Measurements from ENCODE around the gene RDH12.

The RDH12 gene

GRCh38 chr14:67749341-67750084 is 47.8 kb downstream of the RDH12 start:
- no peak for DNase-seq (ENCODE audit: low spot score)

DNA sequence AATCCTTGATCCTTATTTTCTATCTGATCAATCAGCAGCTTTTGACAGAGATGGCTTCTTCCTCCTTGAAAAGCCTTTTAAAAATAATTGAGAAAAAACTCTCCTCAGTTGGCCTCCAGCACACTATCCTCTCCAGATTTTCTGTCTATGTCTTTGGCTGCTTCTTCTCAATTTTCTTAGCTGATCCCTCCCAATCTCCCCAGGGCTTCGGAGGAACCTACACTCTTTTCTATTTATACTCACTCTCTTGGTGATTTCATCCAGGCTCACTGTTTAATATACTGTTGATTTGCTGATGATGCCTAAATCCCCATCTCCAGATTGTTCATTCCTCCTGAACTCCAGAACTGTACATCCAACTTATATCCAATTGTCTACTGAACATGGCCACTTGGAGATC is 54.8 kb downstream of the RDH12 start:
- DNase-seq (ENCODE audit: low spot score) = no peak

GRCh38 chr14:67757175-67757574 is 55.5 kb downstream of the RDH12 start:
- DNase-seq (ENCODE audit: low spot score) = no peak

DNA sequence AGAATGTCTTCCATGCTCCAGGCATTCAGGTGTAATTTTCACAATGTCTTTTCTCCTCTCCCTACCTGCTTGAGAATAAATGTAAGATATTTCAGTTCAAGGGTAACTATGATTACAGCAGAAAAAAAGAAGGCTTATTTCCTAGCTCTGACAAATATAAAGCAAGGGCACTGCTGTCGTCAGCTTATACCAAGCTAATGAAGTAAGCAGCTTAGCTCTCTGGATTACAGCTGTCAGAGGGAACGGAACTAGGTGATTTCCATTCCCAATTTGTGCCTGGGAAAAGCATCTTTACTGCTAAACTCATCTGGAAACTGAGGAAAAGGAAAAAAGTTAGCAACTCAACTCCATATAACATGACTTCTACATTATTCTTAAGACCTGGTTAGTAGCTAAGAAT is 58.2 kb downstream of the RDH12 start:
- DNase-seq (ENCODE audit: low spot score) = no peak

GRCh38 chr14:67762051-67762450 is 60.4 kb downstream of the RDH12 start:
- no peak for DNase-seq (ENCODE audit: low spot score)

DNA sequence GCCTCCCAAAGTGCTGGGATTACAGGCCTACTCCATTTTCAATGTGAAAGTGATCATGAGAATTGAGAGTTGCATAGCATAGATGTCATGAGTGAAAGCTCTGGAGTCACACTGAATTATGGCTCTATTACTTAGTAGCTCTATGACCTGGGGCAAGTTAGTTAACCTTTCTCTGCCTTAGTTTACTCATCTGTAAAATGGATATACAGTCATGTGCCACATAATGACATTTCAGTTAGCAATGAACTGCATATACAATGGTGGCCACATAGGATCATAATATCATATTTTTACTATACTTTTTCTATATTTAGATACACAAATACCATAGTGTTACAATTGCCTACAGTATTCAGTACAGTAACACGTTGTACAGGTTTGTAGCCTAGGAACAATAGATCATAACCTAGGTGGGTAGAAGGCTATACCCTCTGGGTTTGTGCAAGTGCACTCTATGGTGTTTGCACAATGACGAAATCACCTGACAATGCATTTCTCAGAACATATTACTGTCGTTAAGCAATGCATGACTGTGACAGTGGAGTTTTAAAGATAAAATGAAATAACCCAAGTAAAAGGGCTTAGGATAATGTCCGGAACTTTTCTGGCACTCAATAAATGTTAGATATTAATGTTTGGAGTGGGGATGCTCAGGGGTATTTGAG is 61.6 kb downstream of the RDH12 start:
- DNase-seq (ENCODE audit: low spot score) = no peak

DNA sequence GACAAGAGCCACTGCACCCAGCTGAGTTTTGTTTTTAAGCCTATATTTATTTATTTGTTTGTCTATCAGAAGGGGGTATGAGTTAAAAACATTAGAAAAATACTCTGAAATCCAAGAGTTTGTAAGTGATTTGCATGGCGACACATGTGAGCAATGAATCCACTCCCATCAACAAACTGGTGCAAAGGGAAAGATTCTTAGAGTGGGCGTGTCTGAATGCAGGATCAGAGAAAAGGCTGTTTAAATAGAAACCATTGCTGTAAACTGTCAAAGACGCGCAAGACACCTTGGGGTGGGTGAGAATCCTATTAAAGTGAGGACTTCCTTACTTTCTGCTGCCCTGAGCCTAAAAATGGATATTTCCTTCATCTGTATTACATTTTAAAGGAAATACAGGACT is 62.8 kb downstream of the RDH12 start:
- DNase-seq (ENCODE audit: low spot score) = no peak

DNA sequence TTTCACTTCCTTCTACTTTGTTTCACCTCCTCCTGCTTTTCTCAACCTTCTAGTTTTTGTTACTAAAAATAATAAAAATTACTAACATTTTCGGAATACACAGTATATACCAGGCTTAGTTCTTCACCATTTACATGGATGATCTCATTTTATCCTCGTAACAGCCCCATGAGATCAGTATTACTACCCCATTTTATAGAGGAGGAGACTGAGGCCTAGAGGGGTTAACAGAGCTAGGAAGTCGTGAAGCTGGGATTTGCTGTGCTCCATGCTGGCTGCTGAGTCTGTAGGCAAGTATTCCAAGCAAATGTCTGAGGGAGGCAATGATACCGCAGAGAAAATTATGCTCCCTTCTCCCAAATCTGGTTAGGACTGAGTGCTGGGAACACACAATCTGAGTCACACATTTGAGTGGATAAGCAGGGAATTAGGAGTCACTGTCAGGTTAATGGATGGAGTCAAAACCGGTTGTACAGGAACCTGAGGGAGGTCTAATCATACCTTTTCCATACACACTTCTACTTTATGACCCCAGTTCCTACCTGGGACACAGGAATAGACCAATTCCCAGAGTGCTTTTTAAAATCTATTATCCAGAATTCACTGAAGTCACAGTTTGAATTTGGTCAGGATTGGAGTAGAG is 63.6 kb downstream of the RDH12 start:
- DNase-seq (ENCODE audit: low spot score) = no peak

GRCh38 chr14:67766035-67766680 is 64.5 kb downstream of the RDH12 start:
- no peak for DNase-seq (ENCODE audit: low spot score)

GRCh38 chr14:67768219-67768618 is 66.5 kb downstream of the RDH12 start:
- DNase-seq (ENCODE audit: low spot score) = no peak

DNA sequence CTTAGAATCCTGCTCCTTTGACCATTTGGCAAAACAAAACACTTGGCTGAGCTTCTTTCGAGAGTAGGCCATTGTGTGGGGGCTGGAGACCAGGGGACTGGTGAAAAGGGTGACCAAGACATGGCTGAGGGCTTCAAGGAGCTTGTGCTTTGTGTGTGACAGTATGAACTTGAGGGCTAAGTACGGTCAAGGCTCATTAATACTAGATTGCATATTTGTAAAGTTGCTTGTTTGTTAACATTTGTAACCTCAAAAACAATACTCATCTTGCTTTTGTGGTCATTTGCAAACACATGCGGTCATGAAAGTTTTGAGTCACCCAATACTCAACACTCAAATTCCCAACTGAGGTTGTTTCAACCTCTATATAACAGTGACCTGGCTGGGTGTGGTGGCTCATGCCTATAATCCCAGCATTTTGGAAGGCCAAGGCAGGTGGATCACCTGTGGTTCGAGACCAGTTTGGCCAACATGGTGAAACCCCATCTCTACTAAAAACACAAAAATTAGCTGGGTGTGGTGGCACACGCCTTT is 72.2 kb downstream of the RDH12 start:
- no peak for DNase-seq (ENCODE audit: low spot score)

GRCh38 chr14:67776653-67777322 is 75.1 kb downstream of the RDH12 start:
- DNase-seq (ENCODE audit: low spot score) = no peak

DNA sequence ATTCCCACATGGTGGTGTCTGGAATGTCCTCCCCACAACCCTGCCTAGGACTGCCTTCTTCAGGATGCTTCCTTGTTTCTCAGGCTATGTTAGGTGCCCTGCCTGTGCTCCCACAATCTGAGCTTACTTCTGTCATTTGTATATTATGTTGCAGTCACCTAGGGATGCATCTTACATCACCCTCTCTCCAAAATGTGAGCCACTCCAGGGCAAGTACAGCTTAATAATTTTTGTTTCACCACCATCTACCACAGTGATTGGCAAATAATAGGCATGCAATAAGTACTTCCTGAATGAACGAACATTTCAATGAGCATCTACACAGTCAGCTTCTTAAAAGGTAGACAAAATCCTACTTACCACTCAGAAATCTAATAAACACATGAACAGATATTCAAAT is 77.1 kb downstream of the RDH12 start:
- DNase-seq (ENCODE audit: low spot score) = no peak

GRCh38 chr14:67782090-67782489 is 80.4 kb downstream of the RDH12 start:
- no peak for DNase-seq (ENCODE audit: low spot score)

All from hematopoietic multipotent progenitor cell treated with erythropoietin and hydrocortisone succinate and interleukin-3 and kit ligand, for 15 days (in vitro differentiated cells).